Sigmoid colon (tissue), 7 donors: ENCODE results near the gene DHX16. TPM values are rescaled to one million over a fixed set of nuclear protein-coding genes. Genes with fewer than 3 reads are reported as not detected.
A peak's percentile ranks its signal among the peaks of the same experiment; 100 is the strongest.

ENCODE experiments used
- DNase-seq: peaks from one replicate; pipeline ENCODE4 v3.0.0-alpha.2; 2019
- H3K27ac ChIP-seq, 4 donors: fragments of 200-600 bp; sonication (generic); one replicate each; pipeline ENCODE4 v1.5.1; 2016 to 2019; ENCODE audit warnings: mild to moderate bottlenecking in 1 of 4
- H3K27me3 ChIP-seq, 3 donors: fragments of 200-600 bp; sonication (generic); one replicate each; pipeline ENCODE4 v1.5.1; 2019; ENCODE audit warnings: mild to moderate bottlenecking in 1 of 3
- H3K36me3 ChIP-seq, 4 donors: fragments of 200-600 bp; sonication (generic); one replicate each; pipeline ENCODE4 v1.5.1; 2016 to 2019
- H3K4me1 ChIP-seq, 4 donors: fragments of 200-600 bp; sonication (generic); one replicate each; pipeline ENCODE4 v1.5.1; 2017 to 2019
- H3K4me3 ChIP-seq, 4 donors: fragments of 200-600 bp; sonication (generic); one replicate each; pipeline ENCODE4 v1.5.1; 2017 to 2019; ENCODE audit warnings: mild to moderate bottlenecking in 2 of 4, moderate library complexity in 1 of 4
- H3K9me3 ChIP-seq, 4 donors: fragments of 200-600 bp in 3 of 4; sonication (generic) in 3 of 4; one replicate each; pipeline versions ENCODE4 v1.5.1 to v1.6.1; 2013 to 2019
- EP300 ChIP-seq, 4 donors: sonication (generic); formaldehyde crosslinking; IDR thresholded peaks; one replicate each; pipeline ENCODE4 v1.6.1; 2017; ENCODE audit warnings: antibody characterized with exemption in 4 of 4
- POLR2A ChIP-seq, 2 donors: fragments of 450-650 bp; IDR thresholded peaks; one replicate each; pipeline ENCODE4 v1.6.1; 2016; ENCODE audit warnings: antibody characterized with exemption in 2 of 2, mild to moderate bottlenecking in 2 of 2, moderate library complexity in 2 of 2
- POLR2AphosphoS5 ChIP-seq, 4 donors: sonication (generic); formaldehyde crosslinking; IDR thresholded peaks; one replicate each; pipeline ENCODE4 v1.6.1; 2017; ENCODE audit warnings: antibody characterized with exemption in 4 of 4
- WGBS, 2 donors: extraction: QIAGEN DNeasy Blood & Tissue Kit; methylation state at CpG; one replicate each; pipeline ENCODE4 v1.1.7; 2013; 5-methylcytosine and 5-hydroxymethylcytosine counted together
- intact Hi-C: fragments of 100-400 bp; cut with DNase I; formaldehyde crosslinking; loops from one replicate; pipeline ENCODE4 v1.15.1; 2023
- polyA plus RNA-seq, 3 donors: library from polyadenylated mRNA; stranded (reverse); fragments of 200-250 nt; gene quantifications; one replicate each; pipeline ENCODE4 v1.2.3, GENCODE V29; 2013
- total RNA-seq, 4 donors: library from RNA; depleted of rRNA; stranded (reverse); fragments of >200 nt; gene quantifications; one replicate each; pipeline ENCODE4 v1.1.0, GENCODE V29; 2016
- TF ChIP-seq, protein P1 (sequence below), 4 experiments: fragments of 450-650 bp in 3 of 4; fragments of 200-600 bp in 1 of 4; IDR thresholded peaks; one replicate each; pipeline ENCODE4 v1.5.1; 2016 to 2019; ENCODE audit warnings: antibody characterized with exemption in 4 of 4, mild to moderate bottlenecking in 3 of 4, moderate library complexity in 2 of 4
- donor health status: healthy with polysubstance abuse.
- donor health status: Bipolar disorder and iron deficiency.
- donor health status: healthy.

Gene DHX16
- total and polyA plus RNA-seq, 7 donors, result 18.0 to 34.2 (median 22.3) TPM

DNA sequence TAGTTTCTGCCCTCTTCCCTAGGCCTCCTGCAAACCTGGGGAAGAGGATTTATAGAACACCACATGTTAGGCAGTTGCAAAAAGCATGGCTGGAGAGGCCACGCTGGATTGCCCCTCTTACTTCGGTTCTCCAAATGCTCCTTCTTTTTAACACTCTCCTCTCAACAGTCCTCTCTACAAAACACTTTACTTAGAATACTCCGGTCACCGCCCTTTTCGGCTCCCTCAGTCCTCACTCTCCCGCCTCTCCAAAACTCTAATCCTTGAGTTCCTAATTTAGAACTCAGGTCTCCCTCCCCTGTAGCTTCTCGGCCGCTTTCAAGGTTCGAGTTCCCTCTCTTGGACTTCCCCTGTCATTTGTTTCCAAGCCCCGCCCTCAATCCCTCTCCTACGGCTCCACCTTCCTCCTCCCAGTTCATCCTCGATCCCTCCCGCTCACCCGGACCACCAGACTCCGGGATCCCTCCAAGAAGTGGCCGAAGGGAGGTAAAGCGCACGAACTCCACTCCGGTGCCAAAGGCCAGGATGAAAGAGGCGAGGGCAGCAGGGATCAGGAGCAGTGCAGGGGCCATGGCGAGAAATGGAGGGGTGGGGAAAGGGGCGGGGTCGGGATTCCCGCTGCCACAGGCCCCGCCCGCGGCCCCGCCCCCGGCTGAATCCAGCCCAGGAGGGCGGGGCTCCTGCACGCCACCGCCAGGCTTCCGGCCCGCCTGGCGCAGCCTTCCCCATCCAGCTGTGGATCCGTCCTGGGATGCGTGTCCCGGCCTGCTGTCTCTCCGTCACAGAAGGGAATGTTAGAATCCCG is 17.8 kb upstream of the DHX16 start, which contains the start of gene NRM:
TSS of gene NRM (minus strand) at position 582 of the 805 bp plus-strand sequence. CDS start at position 572, 10 bp downstream.
- intact Hi-C loops, result no loop called here
- WGBS, 2 donors, result 1% methylated on average over 40 of the region's 40 CpGs
- peak within 1 kb of the TSS; percentile 59 to 71 (median 65) for H3K4me3 ChIP-seq
- peaks cover 0 to 45% (median 38%) of the 10 kb centered on the region in 4 donors for H3K4me1 ChIP-seq
- H3K9me3 ChIP-seq, result no peaks in the 10 kb centered on the region
- no peaks in the 10 kb centered on the region for H3K27me3 ChIP-seq
- H3K36me3 ChIP-seq, result no peaks in the 10 kb centered on the region
- DNase-seq, result peak; percentile 97
- peak within 1 kb of the TSS; percentile 94 to 99 (median 98) for H3K27ac ChIP-seq
- TF ChIP-seq POLR2A (IDR thresholded peaks at IDR 0.05), result peak in 1 of 2 donors; percentile 30
- TF ChIP-seq POLR2AphosphoS5 (IDR thresholded peaks at IDR 0.05), result peak; percentile 41 to 83 (median 76)
- TF ChIP-seq EP300 (IDR thresholded peaks at IDR 0.05), result no peak
- TF ChIP-seq, protein P1, sequence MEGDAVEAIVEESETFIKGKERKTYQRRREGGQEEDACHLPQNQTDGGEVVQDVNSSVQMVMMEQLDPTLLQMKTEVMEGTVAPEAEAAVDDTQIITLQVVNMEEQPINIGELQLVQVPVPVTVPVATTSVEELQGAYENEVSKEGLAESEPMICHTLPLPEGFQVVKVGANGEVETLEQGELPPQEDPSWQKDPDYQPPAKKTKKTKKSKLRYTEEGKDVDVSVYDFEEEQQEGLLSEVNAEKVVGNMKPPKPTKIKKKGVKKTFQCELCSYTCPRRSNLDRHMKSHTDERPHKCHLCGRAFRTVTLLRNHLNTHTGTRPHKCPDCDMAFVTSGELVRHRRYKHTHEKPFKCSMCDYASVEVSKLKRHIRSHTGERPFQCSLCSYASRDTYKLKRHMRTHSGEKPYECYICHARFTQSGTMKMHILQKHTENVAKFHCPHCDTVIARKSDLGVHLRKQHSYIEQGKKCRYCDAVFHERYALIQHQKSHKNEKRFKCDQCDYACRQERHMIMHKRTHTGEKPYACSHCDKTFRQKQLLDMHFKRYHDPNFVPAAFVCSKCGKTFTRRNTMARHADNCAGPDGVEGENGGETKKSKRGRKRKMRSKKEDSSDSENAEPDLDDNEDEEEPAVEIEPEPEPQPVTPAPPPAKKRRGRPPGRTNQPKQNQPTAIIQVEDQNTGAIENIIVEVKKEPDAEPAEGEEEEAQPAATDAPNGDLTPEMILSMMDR (IDR thresholded peaks at IDR 0.05), result no peak

DNA sequence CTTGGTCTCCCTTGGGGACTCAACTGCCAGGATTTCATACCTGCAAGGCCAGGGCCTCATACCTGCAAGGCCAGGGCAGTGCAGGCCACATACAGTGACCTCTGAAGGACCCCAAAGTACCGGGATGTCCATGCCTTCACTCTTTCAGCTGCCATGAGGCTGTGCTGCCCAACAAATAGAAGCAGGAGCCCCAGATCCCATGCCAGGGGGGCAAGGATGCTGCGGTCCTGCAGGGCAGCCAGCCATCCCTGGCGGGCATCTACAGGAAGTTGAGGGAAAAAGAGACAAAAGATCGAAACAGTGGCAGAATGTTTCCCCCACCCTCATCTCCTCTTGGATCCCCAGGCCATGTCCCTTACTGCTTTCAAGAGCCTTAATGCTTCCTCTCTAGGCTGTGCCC is 17.2 kb upstream of the DHX16 start:
- Histone ChIP-seq H3K27ac (peak overlapping the region; percentile 94 to 99 (median 98)), H3K27me3 (no peaks in the 10 kb centered on the region), H3K36me3 (no peaks in the 10 kb centered on the region), H3K4me3 (peak overlapping the region in 3 of 4 donors; percentile 59 to 68 (median 62)), H3K9me3 (no peaks in the 10 kb centered on the region), H3K4me1 (peaks cover 0 to 51% (median 44%) of the 10 kb centered on the region in 4 donors)
- intact Hi-C loops, result no loop called here
- 45 to 72% methylated on average over 4 of the region's 4 CpGs for WGBS, 2 donors
- TF ChIP-seq POLR2A (IDR thresholded peaks at IDR 0.05) (no peak), EP300 (IDR thresholded peaks at IDR 0.05) (no peak), POLR2AphosphoS5 (IDR thresholded peaks at IDR 0.05) (no peak)
- TF ChIP-seq, protein P1 (IDR thresholded peaks at IDR 0.05), result no peak
- DNase-seq, result no peak

DNA sequence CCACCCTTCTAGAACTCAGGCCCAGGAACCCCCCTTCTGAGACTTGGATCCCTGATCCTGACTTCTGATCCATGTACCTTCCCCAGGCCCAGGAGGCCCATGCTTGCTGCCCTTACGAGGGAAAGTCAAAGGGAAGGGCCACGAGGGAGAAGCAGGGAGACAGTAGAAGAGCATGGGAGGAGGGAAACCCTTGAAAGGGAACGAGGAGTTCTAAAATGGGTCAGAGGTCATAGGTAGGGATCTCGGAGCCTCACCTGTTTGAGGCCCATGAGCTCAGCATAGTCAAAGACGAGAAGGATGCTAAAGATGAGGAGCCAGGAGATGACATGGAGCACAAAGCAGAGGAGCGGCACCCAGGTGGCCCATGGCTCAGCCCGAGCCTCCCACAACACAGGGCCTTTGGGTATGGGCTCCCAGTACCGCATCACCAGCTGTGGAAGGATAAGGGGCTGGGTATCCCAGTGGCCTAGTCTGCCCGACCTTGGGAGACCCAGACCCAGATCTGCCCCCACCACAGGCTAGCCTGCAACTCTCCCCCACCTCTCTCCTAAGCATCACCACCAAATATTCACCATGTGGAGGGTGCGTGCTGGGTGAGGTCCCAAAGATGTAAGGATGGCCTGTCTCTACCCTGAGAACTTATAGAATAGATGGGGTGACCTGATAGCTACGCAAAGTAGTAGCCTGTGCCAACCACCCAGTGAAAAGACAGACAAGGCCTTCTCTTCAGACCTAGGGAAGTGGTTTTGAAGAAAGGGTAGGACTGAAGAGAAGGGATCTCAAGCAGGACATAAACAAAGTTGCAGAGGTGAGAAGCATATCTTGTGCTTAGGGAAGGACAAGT is 16.4 kb upstream of the DHX16 start:
- Histone ChIP-seq H3K4me1 (peaks cover 0 to 58% (median 51%) of the 10 kb centered on the region in 4 donors), H3K4me3 (no peak overlapping the region), H3K9me3 (no peaks in the 10 kb centered on the region), H3K27ac (peak overlapping the region; percentile 94 to 99 (median 98)), H3K36me3 (no peaks in the 10 kb centered on the region), H3K27me3 (no peaks in the 10 kb centered on the region)
- DNase-seq, result peak; percentile 48
- 85 to 90% methylated on average over 11 of the region's 11 CpGs for WGBS, 2 donors
- TF ChIP-seq POLR2A (IDR thresholded peaks at IDR 0.05) (no peak), POLR2AphosphoS5 (IDR thresholded peaks at IDR 0.05) (no peak), EP300 (IDR thresholded peaks at IDR 0.05) (no peak)
- TF ChIP-seq, protein P1 (IDR thresholded peaks at IDR 0.05), result no peak
- intact Hi-C loops, result no loop called here

DNA sequence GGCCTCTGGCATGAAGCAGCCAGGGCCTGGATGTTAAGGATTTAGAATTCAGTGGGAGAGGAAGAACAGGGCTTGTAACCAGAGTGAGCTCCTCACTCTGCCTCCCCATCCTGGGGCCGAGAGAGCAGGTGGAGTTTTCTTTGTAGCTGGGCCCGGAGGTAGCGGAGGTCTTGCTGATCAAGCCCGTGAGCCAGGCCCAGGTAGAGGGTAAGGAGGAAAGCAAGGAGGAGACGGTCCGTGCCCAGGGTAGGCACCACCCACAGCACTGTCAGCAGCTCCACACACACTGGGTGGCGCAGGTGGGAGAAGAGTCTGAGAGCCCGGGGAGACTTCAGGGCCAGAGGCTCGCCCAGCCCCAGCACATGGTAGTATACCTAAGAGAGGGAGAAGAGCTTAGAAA is 15.8 kb upstream of the DHX16 start:
- Histone ChIP-seq H3K4me3 (peak overlapping the region in 1 of 4 donors; percentile 63), H3K4me1 (peaks cover 0 to 65% (median 58%) of the 10 kb centered on the region in 4 donors), H3K36me3 (no peaks in the 10 kb centered on the region), H3K27ac (peak overlapping the region; percentile 94 to 99 (median 98)), H3K9me3 (no peaks in the 10 kb centered on the region), H3K27me3 (no peaks in the 10 kb centered on the region)
- WGBS, 2 donors, result 75 to 90% methylated on average over 9 of the region's 9 CpGs
- intact Hi-C loops, result no loop called here
- DNase-seq, result no peak
- TF ChIP-seq POLR2AphosphoS5 (IDR thresholded peaks at IDR 0.05) (no peak), EP300 (IDR thresholded peaks at IDR 0.05) (no peak), POLR2A (IDR thresholded peaks at IDR 0.05) (no peak)
- TF ChIP-seq, protein P1 (IDR thresholded peaks at IDR 0.05), result no peak
